Measurements from ENCODE around the gene REEP3.
A peak's percentile ranks its signal among the peaks of the same experiment; 100 is the strongest.

The REEP3 gene

DNA sequence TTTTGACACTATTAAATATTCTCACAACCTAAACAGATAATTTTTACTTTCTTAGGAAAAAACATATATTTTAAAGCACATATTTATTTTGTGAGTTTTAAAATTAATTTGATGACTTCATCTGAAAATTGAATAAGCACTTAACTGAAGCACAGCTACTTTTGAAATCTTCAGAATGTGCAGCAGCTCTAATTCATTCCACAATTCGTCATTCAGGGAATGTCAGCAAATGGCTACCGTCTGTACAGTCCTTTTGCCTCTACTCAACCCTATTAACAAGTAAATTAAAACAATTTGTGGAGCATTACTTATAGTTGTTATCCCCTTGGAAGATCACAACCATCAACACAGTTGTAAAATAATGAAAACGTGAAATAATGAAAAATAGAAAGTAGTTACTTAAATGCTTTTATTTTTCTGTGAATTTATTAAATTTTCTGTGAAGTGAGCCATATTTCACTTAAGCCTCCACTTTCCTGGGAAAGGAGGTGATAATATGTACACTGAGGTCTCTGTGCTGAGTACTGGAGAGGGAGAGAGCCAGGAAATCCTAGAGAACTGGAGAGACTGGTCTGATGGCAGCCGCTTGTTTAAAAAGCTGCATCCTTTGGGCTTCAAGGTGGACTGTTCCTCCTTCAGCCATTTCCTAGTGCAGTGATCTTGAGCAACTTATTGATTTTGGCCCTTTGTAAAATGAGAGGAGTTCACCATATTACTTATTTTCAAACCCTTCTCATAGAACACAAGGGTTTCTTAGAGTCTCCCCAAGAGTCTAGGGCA is 70.6 kb downstream of the REEP3 start:
- DNase-seq = no peak

DNA sequence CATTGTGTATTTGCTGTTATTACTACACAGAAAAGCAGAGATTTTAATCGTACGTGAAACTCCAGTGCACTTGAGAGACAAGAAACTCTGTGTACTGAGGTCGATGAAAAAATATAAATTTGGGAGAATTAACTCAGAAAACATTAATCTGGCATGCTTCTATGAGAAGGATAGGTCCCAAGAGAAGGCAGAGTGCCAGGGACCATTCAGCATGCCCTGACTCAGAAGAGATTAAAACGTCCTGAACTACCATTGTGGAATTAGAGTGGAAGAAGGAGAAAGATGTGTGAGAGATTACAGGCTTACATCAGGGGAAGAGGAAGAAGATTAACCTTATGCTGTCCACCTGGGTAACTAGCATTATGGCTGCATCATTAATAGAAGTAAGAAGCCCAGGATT is 72.4 kb downstream of the REEP3 start:
- DNase-seq = no peak

DNA sequence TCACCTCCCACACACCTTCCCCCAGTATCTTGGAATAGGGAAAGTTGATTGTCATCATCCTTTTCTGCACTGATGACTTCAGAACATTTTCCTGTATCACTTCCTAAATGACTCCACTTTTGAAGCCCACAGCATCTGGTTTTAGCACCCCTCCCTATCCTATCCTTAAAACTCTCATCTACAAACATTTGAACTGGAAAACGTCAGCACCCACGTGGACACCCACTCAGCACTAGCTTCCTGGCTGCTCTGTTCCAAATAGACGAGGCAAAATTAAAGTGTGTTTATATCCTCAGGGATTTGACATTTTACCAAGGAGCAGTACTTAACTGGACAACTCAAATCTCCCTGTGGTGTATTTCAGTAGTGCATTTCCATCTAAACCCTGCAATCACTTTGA is 73.9 kb downstream of the REEP3 start:
- DNase-seq = no peak

DNA sequence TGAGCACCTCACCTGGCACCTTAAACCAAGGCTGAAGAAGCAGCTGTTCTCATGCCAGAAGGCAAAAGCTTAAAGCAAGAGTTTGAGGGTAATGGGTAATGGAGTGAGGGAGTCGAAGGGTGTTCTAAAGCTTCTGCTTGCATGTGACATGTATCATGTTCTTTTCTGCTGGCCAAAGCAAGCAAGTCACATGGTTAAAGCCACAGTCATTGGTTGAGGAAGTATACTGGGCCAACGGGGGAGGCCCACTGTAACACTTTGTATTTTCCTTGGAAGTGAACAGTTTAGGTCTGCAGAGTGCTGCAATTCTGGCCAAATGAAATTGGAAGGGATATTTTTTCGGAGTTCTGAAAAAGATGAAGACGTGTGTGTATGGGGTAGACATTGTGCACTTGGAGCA is 75.7 kb downstream of the REEP3 start:
- no peak for DNase-seq

DNA sequence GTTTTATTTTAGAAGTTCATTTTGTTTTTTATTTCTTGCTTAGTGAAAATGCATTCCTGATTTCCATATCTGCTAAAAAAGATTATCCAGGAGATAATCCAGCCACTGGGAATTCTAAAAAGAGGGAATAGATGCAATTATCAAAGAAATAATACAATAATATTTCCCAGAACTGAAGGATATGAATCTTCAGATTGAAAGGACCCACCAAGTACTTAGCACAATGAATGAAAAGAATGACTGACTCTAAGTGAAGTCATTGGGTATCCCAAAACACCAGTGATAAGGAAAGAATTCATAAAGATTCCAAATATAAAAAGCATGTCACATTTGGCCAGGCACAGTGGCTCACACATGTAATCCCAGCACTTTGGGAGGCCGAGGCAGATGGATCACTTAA is 79.3 kb downstream of the REEP3 start:
- no peak for DNase-seq

DNA sequence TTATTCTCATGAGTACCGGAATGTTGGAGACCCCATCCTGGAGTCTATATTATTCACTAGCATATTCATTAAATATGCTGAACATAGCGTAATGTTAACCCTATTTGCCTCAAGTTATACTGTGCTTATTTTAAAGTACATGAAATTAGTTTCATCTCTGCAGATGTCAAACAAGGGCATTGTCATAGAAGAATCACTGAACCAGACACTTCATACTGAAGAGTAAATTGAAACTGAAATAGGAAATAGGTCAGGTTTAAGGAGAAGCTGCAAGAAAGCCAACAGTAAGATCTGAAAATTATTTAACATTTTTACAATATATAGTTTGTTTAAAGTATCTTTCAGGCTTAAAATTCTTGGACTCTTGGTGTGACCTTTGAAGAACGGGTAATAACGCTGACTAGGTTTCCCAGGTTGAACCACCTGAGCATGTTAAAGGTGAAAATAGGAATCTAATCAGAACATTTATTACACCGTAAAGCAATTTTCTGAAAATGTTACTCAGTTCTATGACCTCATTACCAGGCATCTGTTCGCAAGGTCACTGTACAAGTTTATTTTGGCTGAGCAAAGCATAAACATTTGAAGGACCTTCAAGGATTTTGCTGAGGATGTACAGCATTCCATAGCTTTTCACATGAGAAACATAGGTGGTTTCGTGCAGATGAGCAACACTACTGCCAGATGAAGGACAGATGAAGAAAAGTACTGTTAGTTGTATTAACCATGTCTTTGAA is 82.7 kb downstream of the REEP3 start:
- DNase-seq = no peak

DNA sequence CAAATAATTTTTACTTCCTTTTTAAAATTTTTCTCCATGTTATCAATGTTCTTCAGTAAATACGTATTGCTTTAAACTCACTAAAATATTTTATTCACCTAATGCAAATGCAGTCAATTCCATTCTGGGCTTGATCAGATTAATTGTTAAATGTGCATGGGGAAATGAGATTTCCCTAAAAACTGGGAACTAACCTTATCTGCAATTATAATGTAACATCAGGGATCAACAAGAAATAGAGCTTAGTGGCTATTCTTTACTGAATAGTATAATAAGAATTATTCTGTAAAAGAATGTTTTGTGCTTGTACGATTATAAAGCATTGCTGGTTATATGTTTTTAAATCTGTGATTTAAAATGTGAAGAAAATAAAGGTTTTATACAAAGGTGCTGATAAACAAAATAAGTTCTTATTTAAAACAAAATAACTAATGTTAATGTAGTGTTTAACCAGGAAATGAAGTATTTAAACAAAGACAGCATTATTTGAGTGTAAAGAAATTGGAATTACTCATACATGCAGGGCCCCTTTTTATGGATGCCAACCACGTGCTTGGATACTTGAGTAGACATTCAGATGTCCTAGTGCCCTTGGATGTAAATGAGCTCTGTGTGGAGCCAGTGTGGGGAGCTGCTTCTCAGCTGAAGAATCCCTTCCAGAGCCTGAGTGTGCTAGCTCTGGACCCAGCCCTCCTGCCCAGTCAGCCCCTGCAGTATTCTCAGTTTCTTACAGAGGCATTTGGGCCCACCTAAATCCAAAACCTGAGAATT is 84.2 kb downstream of the REEP3 start:
- DNase-seq = no peak

DNA sequence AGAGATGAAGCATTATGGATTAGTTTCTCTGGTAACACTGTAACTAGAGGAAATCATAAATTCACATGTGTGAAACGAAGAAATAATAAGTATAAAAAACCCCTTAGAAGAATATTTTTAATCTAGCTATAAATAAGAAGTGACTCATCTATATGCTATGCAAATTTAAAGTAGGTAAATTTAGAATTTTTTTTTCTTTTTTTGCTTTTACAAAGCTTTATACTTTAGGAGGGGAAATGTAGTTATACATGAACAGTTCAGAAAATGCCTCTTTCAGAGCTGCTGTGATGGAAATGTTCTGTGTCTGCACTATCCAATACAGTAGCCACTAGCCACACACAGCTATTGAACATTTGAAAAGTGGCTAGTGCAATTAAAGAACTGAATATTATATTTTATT is 87.3 kb downstream of the REEP3 start:
- DNase-seq = no peak

DNA sequence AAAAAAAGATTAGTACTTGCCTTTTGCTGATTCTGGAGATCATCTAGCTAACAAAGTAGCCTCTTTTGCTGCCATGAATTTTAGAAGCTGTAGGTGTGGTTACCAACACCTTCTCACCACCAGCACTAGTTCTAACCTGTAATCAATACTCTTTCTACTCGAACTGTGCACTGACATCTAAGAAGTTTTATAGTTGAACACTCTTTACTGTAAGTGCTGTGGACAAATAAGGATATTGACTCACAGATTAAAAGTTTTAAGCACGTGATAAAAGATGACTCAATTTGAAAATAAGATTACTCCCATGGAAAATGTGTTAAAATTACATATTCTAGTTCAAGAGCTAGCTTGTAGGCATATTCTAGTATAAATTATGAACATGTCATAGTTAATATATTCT is 89.9 kb downstream of the REEP3 start:
- no peak for DNase-seq

DNA sequence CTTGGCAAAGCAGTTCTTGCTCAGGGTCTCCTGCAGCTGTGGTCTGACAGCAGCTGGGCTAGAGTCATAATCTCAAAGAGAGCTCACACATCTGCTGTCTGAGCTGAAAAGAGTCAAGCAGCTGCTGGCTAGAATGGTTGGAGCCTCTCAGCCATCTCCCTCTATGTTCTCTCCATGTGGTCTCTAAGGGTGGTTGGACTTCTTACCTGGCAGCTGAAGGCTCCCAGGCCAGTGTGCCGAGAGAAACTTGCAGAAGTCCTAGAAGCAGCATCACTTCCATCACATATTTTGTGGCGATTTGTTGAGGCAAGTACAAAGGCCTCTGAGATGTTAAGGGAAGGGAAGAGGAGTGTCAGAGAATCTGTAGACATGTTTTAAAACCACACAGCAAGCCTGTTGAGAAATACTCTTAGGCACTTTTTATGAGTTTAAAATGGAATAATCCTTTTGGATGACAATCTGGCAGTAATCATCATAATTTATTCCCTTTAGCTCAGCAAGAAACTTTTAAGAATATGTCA is 93.2 kb downstream of the REEP3 start:
- no peak for DNase-seq

DNA sequence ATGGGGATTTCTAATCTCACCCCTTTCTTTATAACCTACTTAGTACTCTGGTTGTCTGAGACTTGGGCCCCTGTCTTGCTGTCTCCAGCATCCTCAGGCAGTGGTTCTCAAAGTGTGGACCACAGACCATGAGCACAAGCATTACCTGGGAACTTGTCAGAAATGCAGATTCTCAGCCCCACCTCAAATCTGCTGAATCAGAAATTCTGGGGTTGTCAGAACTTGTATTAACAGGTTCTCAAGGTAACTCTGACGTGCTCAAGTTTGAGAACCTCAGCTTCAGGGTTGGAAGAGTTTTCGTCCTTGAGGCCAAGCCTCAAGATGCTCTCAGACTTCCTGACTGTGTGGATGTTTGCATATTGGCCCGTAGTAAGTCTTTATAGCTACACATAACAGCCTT is 97.4 kb downstream of the REEP3 start:
- DNase-seq = no peak

DNA sequence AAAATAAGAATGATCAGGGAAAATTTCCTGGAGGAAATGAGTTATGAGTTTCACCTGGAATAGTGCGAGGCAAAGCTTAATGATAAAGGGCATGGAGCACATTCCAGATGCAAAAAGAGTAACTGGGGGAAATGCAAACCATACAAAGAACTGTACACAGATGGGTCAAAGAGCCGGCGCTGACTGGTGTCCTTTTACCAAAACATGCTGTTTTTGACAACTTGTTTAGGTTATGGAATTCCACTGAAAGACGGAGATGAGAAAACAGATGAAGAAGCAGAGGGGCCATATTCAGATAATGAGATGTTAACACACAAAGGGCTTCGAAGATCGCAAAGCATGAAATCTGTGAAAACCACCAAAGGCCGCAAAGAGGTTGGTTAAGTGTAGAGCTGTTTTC is 98.2 kb downstream of the REEP3 start:
- DNase-seq = no peak

DNA sequence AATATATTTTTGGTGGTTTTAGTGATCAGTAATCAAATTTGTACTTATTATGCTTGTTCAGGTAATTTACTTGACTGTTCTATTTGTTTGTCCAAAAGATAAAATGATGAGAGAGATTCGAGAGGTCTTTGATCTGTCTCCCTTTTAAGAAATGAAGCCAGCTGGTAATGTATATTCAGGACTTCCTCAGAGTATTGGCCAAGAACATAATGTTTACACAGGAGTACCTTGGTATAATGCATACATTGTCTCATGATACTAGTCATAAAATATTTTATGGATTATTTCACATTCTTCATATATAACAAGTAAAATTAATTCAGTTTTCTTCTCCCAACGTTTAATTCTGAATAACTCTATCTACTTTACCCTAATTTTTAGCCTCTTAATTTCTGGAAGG is 100.9 kb downstream of the REEP3 start:
- DNase-seq = no peak

DNA sequence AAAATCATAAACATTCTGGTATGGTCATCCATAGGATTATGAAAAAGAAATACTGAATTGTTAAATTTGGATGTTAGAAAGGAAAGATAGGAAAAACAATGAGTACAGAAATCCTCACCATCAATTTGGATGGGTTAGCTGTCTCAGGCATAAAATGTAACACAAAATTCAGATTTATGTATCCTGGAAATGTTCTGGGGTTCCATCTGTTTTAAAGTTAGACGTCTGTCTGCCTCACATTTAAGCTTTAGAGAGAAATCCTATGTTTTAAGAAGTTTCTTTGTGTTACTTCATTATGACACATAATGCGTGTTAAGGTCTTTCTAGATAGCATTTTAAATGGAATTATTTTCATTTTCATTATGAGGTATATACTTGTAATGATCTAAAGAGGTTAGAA is 103.5 kb downstream of the REEP3 start:
- no peak for DNase-seq

DNA sequence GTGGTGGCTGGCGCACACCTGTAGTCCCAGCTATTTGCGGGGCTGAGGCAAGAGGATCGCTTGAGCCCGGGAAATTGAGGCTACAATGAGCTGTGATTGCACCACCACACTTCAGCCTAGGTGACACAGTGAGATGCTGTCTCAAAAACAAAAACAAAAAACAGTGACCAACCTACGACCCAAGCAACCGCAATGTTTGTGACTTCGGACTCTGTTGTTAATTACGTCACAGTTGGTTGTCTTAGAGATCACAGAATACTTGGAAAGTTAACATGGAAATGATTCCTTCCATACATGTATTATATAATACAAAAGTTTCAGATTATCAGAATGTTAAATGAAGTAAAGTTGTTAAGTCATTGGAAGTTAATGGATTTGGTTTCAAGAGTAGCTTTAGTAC is 106.2 kb downstream of the REEP3 start:
- no peak for DNase-seq

DNA sequence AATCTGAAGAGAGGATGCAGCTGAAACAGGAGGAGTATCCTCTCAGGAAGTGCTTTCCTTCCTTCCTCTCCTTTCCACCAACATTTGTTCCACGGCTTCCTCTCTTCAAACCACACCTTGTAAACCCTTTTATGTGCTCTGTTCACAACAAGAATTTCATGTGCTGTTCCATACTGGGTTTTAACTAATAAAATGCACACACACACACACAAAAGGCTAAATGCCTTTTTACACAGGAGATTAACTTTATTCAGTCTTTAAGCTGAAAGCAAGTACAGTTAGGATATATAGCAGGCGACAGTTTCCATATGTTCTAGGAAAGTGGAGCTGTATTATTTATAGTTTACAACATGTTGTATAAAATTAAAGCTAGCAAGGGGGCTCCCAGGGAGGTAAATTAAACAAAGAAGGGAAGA is 106.7 kb downstream of the REEP3 start:
- DNase-seq = no peak

DNA sequence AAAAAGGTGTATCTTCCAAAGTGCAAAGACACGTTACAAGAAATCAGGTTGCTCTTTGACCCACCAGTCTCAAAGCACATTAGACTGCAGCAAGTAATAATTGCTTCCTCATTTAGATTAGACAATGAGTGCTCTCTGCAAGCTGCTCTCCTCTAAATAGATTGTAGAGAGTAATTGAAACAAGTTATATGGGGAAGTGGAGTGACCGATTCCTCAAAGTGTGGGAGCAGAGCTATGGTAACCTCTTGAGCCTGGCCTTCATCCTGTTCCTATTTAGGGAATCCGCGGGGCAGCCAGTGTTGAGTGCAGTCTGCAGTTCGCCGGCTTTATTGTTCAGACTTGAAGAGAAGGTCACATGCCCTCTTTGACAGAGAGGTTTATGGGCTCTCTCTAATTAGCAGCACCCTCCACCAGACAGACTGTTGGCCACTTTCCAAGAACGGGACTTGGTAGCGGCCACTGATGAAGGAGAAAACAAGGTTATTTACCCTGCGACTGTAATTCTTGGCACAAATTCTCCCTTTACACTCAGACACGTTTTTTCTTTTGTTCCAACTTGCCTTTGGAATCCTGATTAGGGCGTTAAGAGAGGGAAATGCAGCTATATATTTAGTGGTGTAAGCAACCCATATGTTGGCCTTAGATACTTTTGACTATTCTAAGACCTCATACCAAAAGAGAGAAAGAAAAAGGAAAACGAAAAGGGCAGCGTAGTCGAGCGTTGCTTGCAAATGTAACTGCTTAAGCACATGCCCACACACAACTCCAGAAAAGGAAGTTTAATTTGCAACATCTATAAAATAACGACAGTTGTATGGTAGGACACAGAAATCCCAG is 107.5 kb downstream of the REEP3 start:
- peak; percentile 81 for DNase-seq

DNA sequence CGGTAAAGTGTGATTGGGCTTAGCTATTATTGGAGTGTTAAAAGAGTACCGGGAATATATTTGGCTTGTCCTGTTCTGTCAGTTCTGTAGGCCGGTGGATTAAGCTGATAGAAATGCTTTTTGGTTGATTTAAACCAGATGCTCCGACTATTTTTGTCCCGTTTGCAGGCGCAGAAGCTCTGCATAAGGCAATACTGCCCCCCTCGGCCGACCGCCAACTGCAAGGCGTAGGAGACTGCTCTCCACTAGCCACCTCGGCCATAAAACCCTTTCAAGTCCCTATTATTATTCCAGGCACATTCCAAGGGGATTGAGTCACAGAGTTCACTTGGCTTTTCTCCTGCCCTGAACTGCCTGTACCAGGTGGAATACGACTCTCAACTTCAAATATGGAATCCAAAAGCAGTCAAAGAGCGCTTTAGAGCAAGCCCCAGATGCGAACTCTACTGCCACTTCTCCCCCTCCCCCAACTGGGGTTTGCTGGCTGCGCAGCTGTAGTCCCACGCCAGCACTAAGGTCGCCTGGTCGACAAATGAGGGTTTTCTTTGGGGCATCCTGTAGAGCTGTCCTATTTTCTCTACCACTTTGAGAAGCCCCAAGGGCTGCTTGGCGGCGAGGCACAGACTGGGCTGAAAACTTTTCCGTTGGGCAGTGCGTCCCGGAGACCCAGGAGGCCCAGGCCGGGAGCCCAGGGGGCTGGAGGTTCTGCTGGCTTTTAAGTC is 108.3 kb downstream of the REEP3 start:
- peak; percentile 59 for DNase-seq

DNA sequence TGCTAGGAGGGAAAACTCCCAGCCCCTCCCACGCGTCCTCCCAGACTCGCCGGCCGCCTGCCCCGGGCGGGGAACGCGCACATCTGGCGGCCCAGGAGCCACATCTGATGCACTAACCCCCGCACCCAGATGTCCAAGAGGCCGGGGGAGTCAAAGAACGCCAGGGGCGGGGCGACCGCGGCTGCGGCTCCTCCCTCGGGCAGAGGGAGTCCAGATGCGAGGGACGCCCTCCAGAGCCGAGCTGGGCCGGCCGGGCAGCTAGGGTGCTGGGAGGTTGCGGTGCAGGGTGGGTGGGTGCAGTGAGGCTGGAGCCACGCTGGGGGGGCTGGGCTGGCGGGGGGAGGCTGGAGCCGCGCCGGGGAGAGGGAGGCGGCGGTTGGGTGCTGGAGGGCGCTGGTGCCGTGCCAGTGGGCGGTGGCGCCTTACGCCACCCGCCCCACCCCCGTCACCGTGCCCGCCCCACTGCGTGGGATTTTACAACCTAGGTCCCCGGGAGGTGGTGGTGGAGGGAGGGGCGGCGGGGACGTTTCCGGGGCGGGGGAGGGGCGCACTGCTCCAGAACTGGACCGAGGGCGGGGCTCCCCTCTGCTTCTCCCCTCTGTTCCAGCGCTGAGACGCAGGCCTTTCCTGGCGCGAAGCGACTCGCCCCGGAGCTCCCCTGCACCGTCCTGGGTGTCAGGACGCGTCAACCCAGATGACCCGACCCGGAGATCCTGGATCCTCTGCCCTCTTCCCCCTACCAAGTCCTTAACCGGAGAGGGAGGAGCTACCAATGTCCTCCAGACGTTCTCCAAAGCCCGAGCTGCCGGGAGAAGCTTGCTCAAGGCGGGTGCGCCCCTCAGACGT is 109.1 kb downstream of the REEP3 start:
- no peak for DNase-seq

DNA sequence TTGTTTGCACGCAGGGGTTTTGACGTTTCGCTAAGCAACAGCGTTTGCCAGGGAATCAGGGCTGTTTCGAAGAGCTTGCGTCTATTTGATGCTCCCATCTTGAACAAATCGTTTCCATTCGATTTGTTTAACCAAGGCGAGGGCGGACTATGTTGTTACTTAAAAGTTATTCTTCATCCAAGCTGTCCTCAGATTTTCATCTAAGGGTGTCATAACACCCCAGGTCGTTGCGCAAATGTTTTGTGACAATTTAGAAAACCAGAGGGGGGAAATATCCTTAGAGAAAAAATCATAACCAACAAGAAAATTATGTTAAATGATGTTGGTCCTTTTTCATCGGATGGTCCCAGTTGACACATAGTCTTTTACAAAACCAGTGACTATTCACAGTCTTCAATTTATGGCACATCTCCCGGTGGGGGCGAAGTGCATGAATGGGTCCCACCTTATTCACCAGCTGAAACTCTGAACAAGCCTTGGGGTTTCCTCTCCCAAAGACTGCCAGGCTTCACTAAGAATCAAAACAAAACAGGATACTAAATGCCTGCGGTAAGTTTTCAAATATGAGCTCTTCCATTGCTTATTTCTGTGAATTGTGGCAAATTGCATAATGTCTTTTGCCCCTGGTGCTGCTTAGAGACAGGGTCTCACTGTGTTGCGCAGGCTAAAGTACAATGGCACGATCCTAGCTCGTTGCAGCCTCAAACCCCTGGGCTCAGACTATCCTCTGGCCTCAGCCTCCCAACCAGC is 109.9 kb downstream of the REEP3 start:
- DNase-seq = no peak

Data from NCI-H1417 treated with DMSO at 0.1 percent for 48 hours (cell line).